ENCODE measurements around the gene MKRN1. TPM values are rescaled to one million over a fixed set of nuclear protein-coding genes. Genes with fewer than 3 reads are reported as not detected.
"Not testable (repeated sequence)": the region's sequence is repeated elsewhere in the genome, so short reads cannot be mapped to it uniquely, and the experiment has no call there.

Gene MKRN1
- polyA plus RNA-seq, 4 donors = 94.3 to 137 (median 117) TPM

- no peak for DNase-seq (ENCODE audit: low read depth in 4 of 4, low spot score in 3 of 4)
Observed at GRCh38 chr7:140441519-140441918, 37.8 kb downstream of the MKRN1 start.

GRCh38 chr7:140440593-140440992, 38.7 kb downstream of the MKRN1 start:
- DNase-seq (ENCODE audit: low read depth in 4 of 4, low spot score in 3 of 4) = no peak

- DNase-seq (ENCODE audit: low read depth in 4 of 4, low spot score in 3 of 4) = no peak
Observed at GRCh38 chr7:140439359-140439758, 39.9 kb downstream of the MKRN1 start.

- no peak for DNase-seq (ENCODE audit: low read depth in 4 of 4, low spot score in 3 of 4)
Observed at GRCh38 chr7:140435252-140435895, 43.9 kb downstream of the MKRN1 start.

- DNase-seq (ENCODE audit: low read depth in 4 of 4, low spot score in 3 of 4) = no peak
Observed at GRCh38 chr7:140433396-140433795, 45.9 kb downstream of the MKRN1 start.

- DNase-seq (ENCODE audit: low read depth in 4 of 4, low spot score in 3 of 4) = no peak
Observed at GRCh38 chr7:140426130-140426529, 53.2 kb downstream of the MKRN1 start.

- DNase-seq (ENCODE audit: low read depth in 4 of 4, low spot score in 3 of 4) = no peak
Observed at GRCh38 chr7:140425718-140426117, 53.6 kb downstream of the MKRN1 start.

- DNase-seq (ENCODE audit: low read depth in 4 of 4, low spot score in 3 of 4) = no peak
Observed at GRCh38 chr7:140423501-140423900, 55.8 kb downstream of the MKRN1 start.

GRCh38 chr7:140421521-140421920, 57.8 kb downstream of the MKRN1 start:
- DNase-seq (ENCODE audit: low read depth in 4 of 4, low spot score in 3 of 4) = no peak

GRCh38 chr7:140418653-140419052, 60.7 kb downstream of the MKRN1 start:
- DNase-seq (ENCODE audit: low read depth in 4 of 4, low spot score in 3 of 4) = no peak

GRCh38 chr7:140418156-140418472, 61.2 kb downstream of the MKRN1 start:
- DNase-seq (ENCODE audit: low read depth in 4 of 4, low spot score in 3 of 4) = not testable (repeated sequence)

GRCh38 chr7:140417456-140418155, 61.7 kb downstream of the MKRN1 start:
- DNase-seq (ENCODE audit: low read depth in 4 of 4, low spot score in 3 of 4) = no peak

GRCh38 chr7:140416560-140416959, 62.7 kb downstream of the MKRN1 start:
- DNase-seq (ENCODE audit: low read depth in 4 of 4, low spot score in 3 of 4) = no peak

GRCh38 chr7:140415816-140416215, 63.5 kb downstream of the MKRN1 start:
- not testable (repeated sequence) for DNase-seq (ENCODE audit: low read depth in 4 of 4, low spot score in 3 of 4)

- DNase-seq (ENCODE audit: low read depth in 4 of 4, low spot score in 3 of 4) = no peak
Observed at GRCh38 chr7:140415361-140415760, 63.9 kb downstream of the MKRN1 start.

GRCh38 chr7:140404565-140405065, 74.7 kb downstream of the MKRN1 start:
- no peak for DNase-seq (ENCODE audit: low read depth in 4 of 4, low spot score in 3 of 4)

GRCh38 chr7:140403878-140404564, 75.3 kb downstream of the MKRN1 start, which contains the start of gene RAB19:
TSS of gene RAB19 (plus strand) at chr7:140404058. CDS start at chr7:140407647, 3,589 bp downstream.
- DNase-seq (ENCODE audit: low read depth in 4 of 4, low spot score in 3 of 4) = no peak

Other genes starting within 250 kb of the MKRN1 start
- gene SLC37A3, start 81.0 kb downstream of the MKRN1 start, polyA plus RNA-seq (ENCODE audit: insufficient read length in 4 of 4) = 10 to 100 TPM; 52.8 to 76.8 (median 62.1) TPM
- gene RAB19, start 75.4 kb downstream of the MKRN1 start, polyA plus RNA-seq (ENCODE audit: insufficient read length in 4 of 4) = 1 to 10 TPM in 3 of 4 donors, not detected in 1; 2.1 to 4.2 (median 2.8) TPM
- 10 to 100 TPM; 34.7 to 43.3 (median 40.2) TPM for gene DENND2A, start 161.3 kb upstream of the MKRN1 start, polyA plus RNA-seq (ENCODE audit: insufficient read length in 4 of 4)
- 10 to 100 TPM; 21.8 to 28.2 (median 22.7) TPM for gene ADCK2, start 193.4 kb upstream of the MKRN1 start, polyA plus RNA-seq (ENCODE audit: insufficient read length in 4 of 4)
- gene NDUFB2, start 217.2 kb upstream of the MKRN1 start, polyA plus RNA-seq (ENCODE audit: insufficient read length in 4 of 4) = 100 to 1,000 TPM; 121 to 202 (median 164) TPM

Data from left renal pelvis (tissue), 4 donors.